K562 (cell line): ENCODE measurements around the gene WDR64. TPM values are rescaled to one million over a fixed set of nuclear protein-coding genes. Genes with fewer than 3 reads are reported as not detected.

ENCODE experiments used
- ATAC-seq: fragments of 200-7000 bp; cut with Tn5 transposase; 3 replicates; pipeline ENCODE4 v1.9.1; 2020; ENCODE audit warnings: moderate library complexity
- BruUV-seq: library from RNA; stranded (reverse); fragments of 400-500 nt; replicated peaks from 2 replicates; lab custom pipeline; 2021; lab: Mats Ljungman, UMichigan
- CTCF ChIA-PET: fragments of 300-600 bp; formaldehyde crosslinking; extraction: SDS; loops from one replicate; lab custom pipeline; 2021; ENCODE audit warnings: low intra/inter-chr PET ratio; lab: Yijun Ruan, JAX
- POLR2A ChIA-PET: fragments of 300-600, 350-650 bp; sonication (Branson Sonifier 250); formaldehyde crosslinking; extraction: SDS; loops from one replicate; lab custom pipeline; 2021; ENCODE audit warnings: antibody characterized with exemption, inconsistent platforms; lab: Yijun Ruan, JAX
- DNase-seq, 4 experiments: peaks; one replicate each; pipeline versions ENCODE4 v3.0.0 to v3.0.0-alpha.2; 2011 to 2018; ENCODE audit warnings: low spot score in 3 of 4, mixed read lengths in 3 of 4; ENCODE audit errors: extremely low read depth in 1 of 4
- FAIRE-seq: peaks from 2 replicates; lab custom pipeline; 2011; peaks lifted over from hg19 to GRCh38; lab: Jason Lieb, UNC
- H2AFZ ChIP-seq: 2 replicates; pipeline ENCODE4 v1.6.0; 2011; ENCODE audit warnings: low read depth, low read length, control low read depth, inconsistent platforms
- H3K27ac ChIP-seq: fragments of 200-600 bp; 3 replicates; pipeline ENCODE4 v1.8.0; 2011; ENCODE audit warnings: low read depth, mild to moderate bottlenecking, control low read depth, inconsistent platforms, low read length, moderate library complexity, mixed read lengths; ENCODE audit errors: extremely low read depth
- H3K27me3 ChIP-seq, 2 experiments: fragments of 300-600 bp in 1 of 2; 2 replicates in 1 of 2; 3 replicates in 1 of 2; pipeline versions ENCODE4 v1.6.0 to v1.8.0; 2011; ENCODE audit warnings: inconsistent platforms in 2 of 2, low read length in 2 of 2, mild to moderate bottlenecking in 1 of 2, mixed read lengths in 1 of 2, moderate library complexity in 1 of 2; ENCODE audit not compliant: control insufficient read depth in 2 of 2, insufficient read depth in 2 of 2
- H3K36me3 ChIP-seq: fragments of 300-600 bp; 3 replicates; pipeline ENCODE4 v1.8.0; 2011; ENCODE audit warnings: mild to moderate bottlenecking, low read length, inconsistent platforms; ENCODE audit not compliant: control insufficient read depth, insufficient read depth
- H3K4me1 ChIP-seq, 2 experiments: fragments of 200-600 bp in 1 of 2; replicated peaks in 1 of 2; 2 replicates in 1 of 2; 3 replicates in 1 of 2; pipeline versions ENCODE4 v1.5.1 to v1.8.0; 2011; ENCODE audit warnings: inconsistent platforms in 2 of 2, low read length in 2 of 2, mild to moderate bottlenecking in 1 of 2, mixed read lengths in 1 of 2, moderate library complexity in 1 of 2; ENCODE audit not compliant: control insufficient read depth in 2 of 2, insufficient read depth in 2 of 2
- H3K4me2 ChIP-seq: 2 replicates; pipeline ENCODE4 v1.6.1; 2011; ENCODE audit warnings: low read length, control low read depth, inconsistent platforms, mixed read lengths; ENCODE audit not compliant: insufficient read depth
- H3K4me3 ChIP-seq: fragments of 200-600 bp; sonication (generic), shearing (Covaris generic); 2 replicates; pipeline ENCODE4 v1.5.1; 2016; ENCODE audit warnings: control low read depth, inconsistent platforms
- H3K79me2 ChIP-seq: fragments of 200-600 bp; 3 replicates; pipeline ENCODE4 v1.8.0; 2011; ENCODE audit warnings: low read length, inconsistent platforms; ENCODE audit not compliant: control insufficient read depth, insufficient read depth
- H3K9ac ChIP-seq, 2 experiments: 2 replicates each; pipeline versions ENCODE4 v1.6.0 to v1.6.1; 2011; ENCODE audit warnings: low read depth in 2 of 2, low read length in 2 of 2, control low read depth in 1 of 2, inconsistent platforms in 1 of 2, mild to moderate bottlenecking in 1 of 2, mixed read lengths in 1 of 2; ENCODE audit not compliant: insufficient read depth in 1 of 2
- H3K9me1 ChIP-seq: one replicate; pipeline ENCODE4 v1.6.0; 2011; ENCODE audit warnings: inconsistent platforms, mild to moderate bottlenecking, low read length, moderate library complexity; ENCODE audit not compliant: control insufficient read depth, insufficient read depth
- H3K9me3 ChIP-seq: replicated peaks from 2 replicates; pipeline ENCODE4 v1.5.1; 2011; ENCODE audit warnings: low read depth, low read length, inconsistent platforms; ENCODE audit not compliant: control insufficient read depth, insufficient read depth
- H4K20me1 ChIP-seq: replicated peaks from 2 replicates; pipeline ENCODE4 v1.6.1; 2011; ENCODE audit warnings: low read length, inconsistent platforms, mixed read lengths; ENCODE audit not compliant: control insufficient read depth, insufficient read depth
- CBX3 ChIP-seq, 2 experiments: IDR thresholded peaks; 1 replicate in 1 of 2; 2 replicates in 1 of 2; pipeline ENCODE4 v1.6.1; 2012; ENCODE audit warnings: inconsistent platforms in 2 of 2, low read length in 2 of 2, borderline replicate concordance in 1 of 2, control low read depth in 1 of 2
- CC2D1A ChIP-seq: fragments of 450-650 bp; IDR thresholded peaks from 2 replicates; pipeline ENCODE4 v1.6.1; 2017; ENCODE audit warnings: mild to moderate bottlenecking
- EP400 ChIP-seq: fragments of 450-650 bp; IDR thresholded peaks from 2 replicates; pipeline ENCODE4 v1.6.1; 2017; ENCODE audit warnings: antibody characterized with exemption, mild to moderate bottlenecking, moderate library complexity
- FOXJ2 ChIP-seq: fragments of 200-800 bp; sonication (Bioruptor generic); IDR thresholded peaks from 2 replicates; pipeline ENCODE4 v1.6.1; 2016; ENCODE audit warnings: missing genetic modification characterization, missing compliant biosample characterization
- GATAD2B ChIP-seq: fragments of 450-650 bp; IDR thresholded peaks from 2 replicates; pipeline ENCODE4 v1.6.1; 2017; ENCODE audit warnings: mild to moderate bottlenecking, borderline replicate concordance
- JUND ChIP-seq, 2 experiments: IDR thresholded peaks; 2 replicates in 1 of 2; 3 replicates in 1 of 2; pipeline ENCODE4 v1.6.1; 2011; ENCODE audit warnings: borderline replicate concordance in 2 of 2, low read depth in 2 of 2, low read length in 2 of 2, improper control_type of control experiment in 1 of 2, missing biosample characterization in 1 of 2, missing genetic modification characterization in 1 of 2, missing genetic modification reagents in 1 of 2
- KDM1A ChIP-seq, 2 experiments: fragments of 450-650 bp; IDR thresholded peaks; 2 replicates each; pipeline ENCODE4 v1.6.1; 2016; ENCODE audit warnings: mild to moderate bottlenecking in 2 of 2
- LEF1 ChIP-seq: fragments of 450-650 bp; IDR thresholded peaks from 2 replicates; pipeline ENCODE4 v1.6.1; 2016; ENCODE audit warnings: mild to moderate bottlenecking
- MYC ChIP-seq, 2 experiments: fragments of 250-450 bp in 1 of 2; sonication (Bioruptor Pico) in 1 of 2; IDR thresholded peaks; 2 replicates each; pipeline versions ENCODE4 v1.5.1 to v1.6.1; 2012 to 2021; ENCODE audit warnings: low read depth in 2 of 2, borderline replicate concordance in 1 of 2, improper control_type of control experiment in 1 of 2, low read length in 1 of 2, mild to moderate bottlenecking in 1 of 2, moderate library complexity in 1 of 2
- SMARCC2 ChIP-seq: fragments of 450-650 bp; IDR thresholded peaks from 2 replicates; pipeline ENCODE4 v1.6.1; 2017; ENCODE audit warnings: antibody characterized with exemption, moderate library complexity, mild to moderate bottlenecking, low read depth
- SMARCE1 ChIP-seq: fragments of 450-650 bp; IDR thresholded peaks from 2 replicates; pipeline ENCODE4 v1.7.1; 2016; ENCODE audit warnings: mild to moderate bottlenecking
- TAF7 ChIP-seq: fragments of 450-650 bp; IDR thresholded peaks from 2 replicates; pipeline ENCODE4 v1.6.1; 2016; ENCODE audit warnings: missing genetic modification characterization, missing compliant biosample characterization
- TAL1 ChIP-seq: fragments of 450-650 bp; IDR thresholded peaks from 2 replicates; pipeline ENCODE4 v1.6.1; 2016; ENCODE audit warnings: mild to moderate bottlenecking
- TCF3 ChIP-seq: sonication (generic); formaldehyde crosslinking; IDR thresholded peaks from 2 replicates; pipeline ENCODE4 v1.4.0; 2020; ENCODE audit warnings: mild to moderate bottlenecking, missing genetic modification reagents
- TRIM24 ChIP-seq, 2 experiments: fragments of 450-650 bp; IDR thresholded peaks; 2 replicates each; pipeline ENCODE4 v1.6.1; 2016
- TSC22D4 ChIP-seq: fragments of 450-650 bp; IDR thresholded peaks from 2 replicates; pipeline ENCODE4 v1.6.1; 2016; ENCODE audit warnings: missing genetic modification characterization, missing biosample characterization, control low read depth
- ZNF77 ChIP-seq: fragments of 250-450 bp; sonication (Bioruptor Pico); IDR thresholded peaks from 2 replicates; pipeline ENCODE4 v1.5.0; 2020
- WGBS: fragments of 100-300 bp; shearing (Covaris generic); methylation state at CpG from one replicate; pipeline ENCODE4 v1.1.6; 2016; ENCODE audit warnings: low coverage, mixed read lengths; ENCODE audit not compliant: insufficient coverage; ENCODE audit errors: missing lambda C conversion rate; 5-methylcytosine and 5-hydroxymethylcytosine counted together
- in situ Hi-C: fragments of 300-500 bp; cut with MboI; formaldehyde crosslinking; loops from 4 replicates; pipeline ENCODE4 v1.15.0; 2018; ENCODE audit warnings: inconsistent platforms, mixed read lengths
- intact Hi-C: fragments of 100-400 bp; cut with micrococcal nuclease; formaldehyde crosslinking; loops from 2 replicates; pipeline ENCODE4 v1.14.2; 2022
- polyA plus RNA-seq, 8 experiments: library from polyadenylated mRNA; depleted of rRNA in 4 of 8; stranded (reverse) in 5 of 8; unstranded in 3 of 8; fragments of >200 nt; fragmentation: Nextera tagmentation in 2 of 8; fragmentation: Illumina TruSeq in 1 of 8; extraction: Ambion mirVana in 2 of 8; extraction: Trizol in 1 of 8; gene quantifications; 2 replicates each; pipeline versions ENCODE4 v1.2.1 to v1.2.3, GENCODE V29; 2011 to 2014; ENCODE audit warnings: inconsistent platforms in 1 of 8, missing spikeins in 1 of 8
- total RNA-seq, 7 experiments: library from RNA; depleted of rRNA in 6 of 7; stranded (reverse); fragments of >200 nt in 6 of 7; fragmentation: Illumina TruSeq in 2 of 7; extraction: Trizol in 2 of 7; gene quantifications; 2 replicates each; pipeline versions ENCODE4 v1.2.1 to v1.2.3, GENCODE V29; 2011 to 2021; ENCODE audit warnings: low replicate concordance in 1 of 7
- TF ChIP-seq, protein P1 (sequence below), 2 experiments: fragments of 450-650 bp; conservative IDR thresholded peaks; 2 replicates each; pipeline ENCODE4 v1.6.1; 2017; ENCODE audit warnings: mild to moderate bottlenecking in 2 of 2, moderate library complexity in 2 of 2

Gene WDR64
- total and polyA plus RNA-seq, 9 of the 15 experiments (the other 6 are each of a cell fraction or from before 2014, with no cell fraction given): 0.06 to 0.29 (median 0.19) TPM; not detected in 5

DNA sequence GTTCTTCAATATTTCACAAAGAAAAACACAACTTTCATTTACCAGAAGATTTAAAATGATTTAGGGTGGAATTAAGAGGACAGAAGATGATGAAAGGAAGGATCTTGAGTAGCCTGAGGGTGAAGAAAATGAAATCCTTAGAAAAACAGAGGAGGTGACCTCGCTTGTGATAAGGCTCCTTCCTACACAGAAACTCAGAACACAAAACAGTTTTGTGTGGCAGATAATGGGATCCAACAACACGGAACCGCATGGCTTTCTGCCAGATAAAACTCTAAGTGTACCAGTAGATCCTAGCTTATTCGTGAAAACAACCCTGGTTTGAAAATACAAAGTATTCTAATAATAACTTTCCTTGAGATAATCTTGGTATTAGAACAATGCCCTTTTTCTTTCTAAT lies 121.9 kb downstream of the WDR64 start:
- peak; percentile 63 for ATAC-seq
- BruUV-seq: no TSS peak
- Histone ChIP-seq H3K9me1 (no peaks in the 10 kb centered on the region), H3K27ac (peak overlapping the region; percentile 51), H3K4me2 (peak overlapping the region; percentile 28; the same call in 1 of the 2 replicates), H3K27me3 (no peaks in the 10 kb centered on the region), H3K79me2 (no peaks in the 10 kb centered on the region), H3K4me3 (no peak overlapping the region), H2AFZ (peak overlapping the region; percentile 77), H3K9ac (peak overlapping the region in 1 of 2 experiments; percentile 48; a peak in 2 of 4 replicates), H3K36me3 (no peaks in the 10 kb centered on the region), H4K20me1 (no peaks in the 10 kb centered on the region), H3K9me3 (no peaks in the 10 kb centered on the region), H3K4me1 (peaks cover 4 to 22% of the 10 kb centered on the region in 2 experiments; a peak in 4 of 5 replicates)
- intact Hi-C loops (loop anchor here (2.0 kb wide), 1 partner anchor 77 kb away; no protein-coding TSS in a partner anchor), in situ Hi-C loops (no loop called here)
- ChIA-PET CTCF (no interaction called here), POLR2A (interaction anchor here (1.2 to 2.1 kb wide), 5 partner anchors 10 to 133 kb away, joined by 3 to 9 read pairs (median 3); no protein-coding TSS in a partner anchor)
- DNase-seq: peak in 2 of 4 experiments; percentile 55 to 82
- FAIRE-seq: peak; percentile 73
- WGBS: 0% methylated on average over 4 of the region's 4 CpGs
- 0 out of 2 replicates have a peak, but pooled peaks have one; percentile 26 for TF ChIP-seq MYC (IDR thresholded peaks at IDR 0.05; ENCODE audit: low read depth, low read length)
- TF ChIP-seq MYC (CRISPR knock-in tag; IDR thresholded peaks at IDR 0.05; ENCODE audit: borderline replicate concordance, low read depth): no peak
- no peak for TF ChIP-seq TAF7
- no peak for TF ChIP-seq ZNF77
- TF ChIP-seq CC2D1A: peak; percentile 29; the same call in 1 of the 2 replicates
- no peak for TF ChIP-seq TSC22D4 (tag)
- TF ChIP-seq TAL1: peak; percentile 22; the same call in 1 of the 2 replicates
- TF ChIP-seq GATAD2B: 0 out of 2 replicates have a peak, but pooled peaks have one; percentile 49
- TF ChIP-seq, protein P1, sequence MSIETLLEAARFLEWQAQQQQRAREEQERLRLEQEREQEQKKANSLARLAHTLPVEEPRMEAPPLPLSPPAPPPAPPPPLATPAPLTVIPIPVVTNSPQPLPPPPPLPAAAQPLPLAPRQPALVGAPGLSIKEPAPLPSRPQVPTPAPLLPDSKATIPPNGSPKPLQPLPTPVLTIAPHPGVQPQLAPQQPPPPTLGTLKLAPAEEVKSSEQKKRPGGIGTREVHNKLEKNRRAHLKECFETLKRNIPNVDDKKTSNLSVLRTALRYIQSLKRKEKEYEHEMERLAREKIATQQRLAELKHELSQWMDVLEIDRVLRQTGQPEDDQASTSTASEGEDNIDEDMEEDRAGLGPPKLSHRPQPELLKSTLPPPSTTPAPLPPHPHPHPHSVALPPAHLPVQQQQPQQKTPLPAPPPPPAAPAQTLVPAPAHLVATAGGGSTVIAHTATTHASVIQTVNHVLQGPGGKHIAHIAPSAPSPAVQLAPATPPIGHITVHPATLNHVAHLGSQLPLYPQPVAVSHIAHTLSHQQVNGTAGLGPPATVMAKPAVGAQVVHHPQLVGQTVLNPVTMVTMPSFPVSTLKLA (conservative IDR thresholded peaks at IDR 0.05): peak in 1 of 2 experiments; percentile 18; a peak in 1 of 4 replicates
- peak; percentile 34 to 37; a peak in 2 of 4 replicates for TF ChIP-seq KDM1A (IDR thresholded peaks at IDR 0.05)
- no peak for TF ChIP-seq SMARCC2
- peak; percentile 14; the same call in 1 of the 2 replicates for TF ChIP-seq SMARCE1
- TF ChIP-seq LEF1: 0 out of 2 replicates have a peak, but pooled peaks have one; percentile 43
- 0 out of 4 replicates have a peak, but pooled peaks of 1 of the 2 experiments have one; percentile 18 for TF ChIP-seq TRIM24 (IDR thresholded peaks at IDR 0.05)
- peak; percentile 29 for TF ChIP-seq EP400
- peak; percentile 18; the same call in 1 of the 2 replicates for TF ChIP-seq JUND (IDR thresholded peaks at IDR 0.05; ENCODE audit: borderline replicate concordance, low read depth, low read length)
- TF ChIP-seq JUND (tag; IDR thresholded peaks at IDR 0.05; ENCODE audit: borderline replicate concordance, low read depth, low read length): no peak; the same call in 2 of the 3 replicates
- peak; percentile 32; the same call in 1 of the 2 replicates for TF ChIP-seq FOXJ2
- 0 out of 2 replicates have a peak, but pooled peaks have one; percentile 19 for TF ChIP-seq TCF3 (CRISPR knock-in tag)
- TF ChIP-seq CBX3 (IDR thresholded peaks at IDR 0.05; ENCODE audit: borderline replicate concordance in 1 of 2, low read length in 2 of 2): 0 out of 3 replicates have a peak, but pooled peaks of 1 of the 2 experiments have one; percentile 11
